HUDEP-2 (cell line): ENCODE measurements around the gene MRAP.

Experiments used
- DNase-seq, 76 experiments: peaks; one replicate each; lab custom pipeline; 2025; ENCODE audit not compliant: unreplicated experiment in 76 of 76; lab: John Stamatoyannopoulos, UW

Gene MRAP

DNA sequence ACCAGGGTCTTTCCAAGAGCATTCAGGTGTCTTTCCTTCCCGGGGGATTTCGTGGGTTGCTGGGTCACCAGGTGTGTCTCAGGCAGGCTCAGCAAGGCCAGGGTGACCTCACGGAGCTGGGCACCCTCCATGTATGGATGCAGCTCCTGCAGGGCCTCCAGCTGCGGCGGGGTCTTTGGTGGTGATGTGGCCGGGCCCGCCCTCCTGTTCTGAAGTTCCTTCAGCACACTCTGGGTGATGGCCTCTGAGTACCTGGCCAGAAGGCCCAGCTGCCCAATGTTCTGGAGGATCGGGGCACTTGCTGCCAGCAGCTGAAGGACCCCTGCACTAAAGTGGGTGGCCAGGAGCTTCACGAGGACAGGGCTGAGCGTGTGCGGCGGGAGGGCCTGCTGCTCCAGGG lies 48.7 kb downstream of the MRAP start:
- no peak for DNase-seq

DNA sequence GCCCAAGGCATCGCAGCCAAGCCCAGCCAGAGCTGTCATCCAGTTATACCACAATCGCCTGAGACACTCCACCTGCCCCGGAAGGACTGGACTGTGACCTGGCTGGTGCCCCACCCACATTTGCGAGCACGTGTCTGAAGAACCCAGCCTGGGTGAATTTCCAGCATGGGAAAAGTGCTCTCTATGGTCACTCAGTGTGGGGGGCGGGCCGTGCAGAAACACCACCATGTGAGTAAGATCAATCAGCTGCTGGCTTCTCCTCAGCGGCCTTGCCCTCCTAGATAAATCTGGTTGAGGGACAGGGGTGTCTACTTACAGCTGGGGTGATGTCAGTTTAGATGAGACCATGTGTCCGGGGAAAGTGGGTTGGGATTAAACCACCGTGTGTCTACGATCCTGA lies 49.3 kb downstream of the MRAP start:
- DNase-seq: no peak

DNA sequence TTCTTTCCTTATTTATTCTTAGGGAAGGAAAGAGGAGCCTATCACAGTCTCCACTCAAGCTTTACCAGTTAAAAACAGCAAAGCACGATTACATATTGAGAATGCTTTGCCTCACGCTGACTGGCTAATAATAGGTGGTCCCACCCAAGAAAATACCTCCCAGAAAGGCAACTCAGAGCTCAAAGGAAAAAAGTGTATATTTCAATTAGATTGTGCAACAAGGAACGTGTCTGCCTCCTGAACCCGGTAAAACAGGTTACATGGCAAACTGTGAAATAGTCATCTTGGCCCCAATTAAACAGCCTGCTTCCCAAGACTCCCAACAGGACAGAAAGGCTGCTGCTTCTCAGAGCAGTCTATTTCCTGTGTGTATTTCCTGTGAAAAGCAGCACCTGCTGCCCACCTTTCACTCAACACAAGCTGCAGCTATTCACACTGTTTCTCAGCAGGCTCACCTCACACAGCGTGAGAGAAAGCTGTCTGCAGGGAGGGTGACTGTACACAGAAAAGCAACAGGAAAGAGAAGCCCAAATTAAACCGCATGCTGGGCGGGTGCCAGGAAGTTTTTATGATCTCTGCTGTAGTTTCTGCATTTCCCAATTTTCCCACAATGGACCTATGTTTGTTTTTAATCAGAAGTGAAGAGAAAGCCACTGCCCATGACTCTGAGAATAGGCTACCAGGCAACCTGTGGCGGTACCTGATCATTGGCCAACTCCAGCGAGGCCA lies 50.1 kb downstream of the MRAP start:
- no peak for DNase-seq

- no peak for DNase-seq
Measured at GRCh38 chr21:32349333-32349944, 50.8 kb downstream of the MRAP start.

DNA sequence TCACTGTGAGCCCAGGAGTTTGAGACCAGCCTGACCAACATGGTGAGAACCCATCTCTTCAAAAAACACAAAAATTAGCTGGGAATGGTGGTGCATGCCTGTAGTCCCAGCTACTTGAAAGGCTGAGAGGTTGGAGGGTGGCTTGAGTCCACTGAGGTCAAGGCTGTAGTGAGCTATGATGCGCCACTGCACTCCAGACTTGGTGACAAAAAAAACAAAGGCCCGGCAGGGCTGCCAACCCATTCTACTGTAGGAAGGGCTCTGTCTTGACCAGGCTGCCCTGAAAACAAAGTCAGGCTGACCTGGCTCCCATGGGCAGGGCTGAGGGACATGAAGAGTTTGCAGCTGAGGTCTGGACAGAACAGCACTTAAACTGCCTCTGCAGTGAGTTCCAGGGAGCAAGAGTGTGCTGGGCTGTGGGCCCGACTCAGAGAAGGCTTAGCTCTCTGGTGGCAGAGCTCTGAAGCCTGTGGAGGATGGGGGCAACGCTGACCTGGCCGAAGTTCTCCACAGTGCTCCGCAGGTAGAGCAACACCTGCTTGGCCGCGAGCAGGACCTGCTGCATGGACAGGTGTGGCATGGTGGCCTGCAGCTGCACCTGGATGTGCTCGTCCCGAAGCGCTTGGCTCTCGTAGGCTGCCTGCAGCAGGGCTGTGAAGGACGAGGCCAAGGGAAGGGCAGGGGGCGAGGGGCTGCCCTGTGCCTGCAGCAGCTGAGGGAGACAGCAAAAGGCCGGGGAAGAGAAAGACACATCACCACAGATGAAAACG lies 51.7 kb downstream of the MRAP start:
- no peak for DNase-seq

DNA sequence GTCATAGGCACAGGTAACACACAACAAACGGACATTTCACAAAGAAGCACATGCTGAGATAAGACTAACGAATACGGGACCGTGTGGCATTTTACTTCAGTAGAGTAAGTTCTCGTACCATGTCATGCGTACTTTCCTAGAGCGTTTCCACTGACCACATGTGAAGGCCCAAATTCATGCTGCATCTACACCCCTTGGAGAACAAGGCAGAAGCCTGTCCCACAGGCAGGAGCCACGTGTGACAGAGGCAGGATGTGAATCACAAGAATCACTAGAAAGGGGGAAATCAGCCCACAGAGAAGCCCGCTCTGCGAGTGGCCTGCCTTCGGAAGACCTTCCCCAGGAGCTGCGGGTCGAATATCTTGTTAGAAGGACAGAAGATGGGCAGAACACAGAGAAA lies 52.3 kb downstream of the MRAP start:
- no peak for DNase-seq

DNA sequence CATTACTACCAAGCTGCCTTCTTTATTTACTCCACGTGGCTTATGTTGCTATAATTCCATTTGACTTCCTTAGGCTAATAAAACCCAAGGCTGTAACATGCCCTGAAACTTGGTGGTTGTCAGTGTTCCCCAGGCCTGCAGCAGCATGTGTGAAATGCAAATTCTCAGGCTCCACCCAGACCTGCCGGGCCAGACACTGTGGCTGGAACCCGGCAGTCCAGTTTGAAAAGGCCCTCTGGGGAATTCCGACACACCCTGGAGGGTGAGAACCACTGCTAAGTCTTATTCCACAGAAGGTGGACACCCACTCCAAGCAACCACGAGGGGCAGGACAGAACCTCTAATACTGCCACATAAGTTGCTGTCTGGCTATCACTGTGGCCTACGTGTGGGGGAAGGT lies 52.8 kb downstream of the MRAP start:
- no peak for DNase-seq

DNA sequence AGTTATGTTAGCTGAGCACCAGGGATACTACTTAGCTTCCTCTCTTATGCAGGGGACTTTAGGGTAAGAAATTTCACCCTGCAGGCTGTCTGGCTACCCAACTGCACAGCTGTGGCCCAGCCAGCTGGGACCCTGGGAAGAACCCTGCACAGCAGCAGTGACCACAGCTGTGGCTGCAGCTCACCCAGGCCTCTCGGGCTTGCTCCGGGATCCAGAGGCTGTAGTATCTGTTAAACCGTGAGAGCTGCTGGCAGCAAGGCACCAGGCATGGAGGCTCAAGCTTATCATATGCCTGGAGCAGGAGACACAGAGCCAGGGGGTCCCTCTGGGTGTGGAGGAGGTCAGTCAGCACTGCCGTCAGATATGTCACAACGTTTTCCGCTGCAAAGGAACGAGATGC lies 53.9 kb downstream of the MRAP start:
- DNase-seq: no peak

- no peak for DNase-seq
Measured at GRCh38 chr21:32353002-32353711, 54.5 kb downstream of the MRAP start.

DNA sequence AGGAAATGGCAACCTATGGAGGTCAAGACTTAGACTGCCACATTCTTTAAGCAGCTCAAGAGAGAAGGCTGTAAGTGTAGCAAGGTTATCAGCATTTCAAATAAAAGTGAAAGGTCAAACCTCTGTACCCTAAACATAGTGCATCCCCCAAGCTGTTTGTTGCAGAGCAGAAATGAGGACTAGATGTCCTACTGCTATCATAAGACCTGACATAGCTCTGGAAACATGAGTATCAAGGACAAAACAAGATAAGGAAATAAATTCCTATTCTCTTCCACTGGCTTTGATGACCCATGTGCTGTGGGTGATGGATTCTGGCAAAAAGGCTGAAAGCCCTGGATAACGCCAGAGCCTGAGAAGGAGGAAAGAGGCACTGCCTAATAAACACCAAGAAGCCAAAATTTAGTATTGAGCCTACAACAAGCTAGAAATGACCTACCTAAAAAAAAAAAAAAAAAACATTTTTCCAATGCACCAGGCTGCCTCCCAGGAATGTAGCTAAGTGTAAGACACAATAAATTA lies 58.3 kb downstream of the MRAP start:
- no peak for DNase-seq

DNA sequence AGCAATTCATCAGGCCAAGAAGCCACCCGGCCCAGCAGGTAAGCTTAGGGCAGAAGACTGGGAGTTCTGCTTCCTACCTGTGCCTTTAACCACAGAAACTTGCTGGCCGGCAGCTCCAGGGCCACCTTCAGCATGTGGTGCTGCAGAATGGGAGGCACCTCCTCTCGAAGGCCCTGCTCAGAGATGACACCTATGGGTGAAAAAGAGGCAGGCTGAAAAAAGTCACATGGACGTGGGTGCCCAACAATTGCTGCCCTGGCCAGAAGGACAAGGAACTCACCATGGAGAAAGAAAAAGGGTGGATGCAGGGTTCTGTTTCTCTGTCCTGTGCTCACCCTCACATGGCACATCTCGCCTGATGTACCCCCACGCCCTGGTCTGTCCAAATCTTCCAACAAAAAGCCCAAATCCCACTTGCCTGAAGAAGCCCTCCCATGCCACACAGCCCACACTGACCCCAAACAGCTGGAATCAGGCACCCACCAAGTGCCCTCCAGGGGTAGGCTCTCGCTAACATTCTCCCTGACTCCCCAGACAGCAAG lies 61.1 kb downstream of the MRAP start:
- peak in 20 of 76 experiments; percentile 1 to 33 (median 13) for DNase-seq

GRCh38 chr21:32360401-32360975 lies 61.8 kb downstream of the MRAP start:
- no peak for DNase-seq
